HUDEP-2 (cell line): ENCODE measurements around the gene SLC38A7.
"Not testable (repeated sequence)": the region's sequence is repeated elsewhere in the genome, so short reads cannot be mapped to it uniquely, and the experiment has no call there.

Source experiments
- DNase-seq, 76 experiments: peaks; one replicate each; lab custom pipeline; 2025; ENCODE audit not compliant: unreplicated experiment in 76 of 76; lab: John Stamatoyannopoulos, UW

Gene SLC38A7, protein sequence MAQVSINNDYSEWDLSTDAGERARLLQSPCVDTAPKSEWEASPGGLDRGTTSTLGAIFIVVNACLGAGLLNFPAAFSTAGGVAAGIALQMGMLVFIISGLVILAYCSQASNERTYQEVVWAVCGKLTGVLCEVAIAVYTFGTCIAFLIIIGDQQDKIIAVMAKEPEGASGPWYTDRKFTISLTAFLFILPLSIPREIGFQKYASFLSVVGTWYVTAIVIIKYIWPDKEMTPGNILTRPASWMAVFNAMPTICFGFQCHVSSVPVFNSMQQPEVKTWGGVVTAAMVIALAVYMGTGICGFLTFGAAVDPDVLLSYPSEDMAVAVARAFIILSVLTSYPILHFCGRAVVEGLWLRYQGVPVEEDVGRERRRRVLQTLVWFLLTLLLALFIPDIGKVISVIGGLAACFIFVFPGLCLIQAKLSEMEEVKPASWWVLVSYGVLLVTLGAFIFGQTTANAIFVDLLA

DNA sequence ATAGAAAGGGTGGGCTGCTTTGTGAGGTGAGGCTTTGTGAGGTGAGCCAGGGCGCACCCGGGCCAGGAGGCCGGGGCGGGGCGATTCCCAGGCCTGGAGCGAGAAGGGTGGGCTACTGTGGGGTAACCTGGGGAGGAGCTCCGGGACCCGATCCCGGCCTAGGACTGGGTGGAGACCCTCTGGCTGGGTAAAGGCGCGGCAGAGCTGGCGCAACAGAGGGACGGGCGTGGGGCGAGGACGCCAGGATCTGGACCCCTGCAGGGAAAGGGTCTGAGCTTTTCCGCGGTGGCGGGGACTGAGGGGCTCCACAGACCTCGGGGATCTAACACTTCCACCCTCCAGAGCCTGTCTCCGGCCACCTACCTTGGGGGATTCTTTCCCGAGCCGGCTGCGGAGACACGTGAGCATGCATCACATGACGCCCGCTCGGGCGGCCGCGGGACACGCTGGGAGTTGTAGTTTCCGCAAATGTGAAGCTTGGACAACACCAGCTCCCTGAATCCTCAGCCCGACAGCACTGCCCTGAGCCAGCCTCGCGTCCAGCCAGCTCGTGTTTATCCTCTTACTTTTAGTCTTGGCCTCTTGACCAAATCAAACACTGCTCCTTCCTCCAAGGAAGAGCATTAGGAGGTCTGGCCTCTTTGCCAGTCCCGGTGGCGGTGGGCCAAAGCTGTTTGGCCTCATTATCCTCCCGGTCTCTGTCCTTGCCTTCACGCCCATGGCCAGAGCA, at the start of gene SLC38A7:
Gene SLC38A7 (minus strand): TSS at position 417 of the 730 bp plus-strand sequence. CDS start 4,644 bp downstream, outside the sequence.
- peak in 71 of 76 experiments; percentile 6 to 85 (median 57) for DNase-seq

DNA sequence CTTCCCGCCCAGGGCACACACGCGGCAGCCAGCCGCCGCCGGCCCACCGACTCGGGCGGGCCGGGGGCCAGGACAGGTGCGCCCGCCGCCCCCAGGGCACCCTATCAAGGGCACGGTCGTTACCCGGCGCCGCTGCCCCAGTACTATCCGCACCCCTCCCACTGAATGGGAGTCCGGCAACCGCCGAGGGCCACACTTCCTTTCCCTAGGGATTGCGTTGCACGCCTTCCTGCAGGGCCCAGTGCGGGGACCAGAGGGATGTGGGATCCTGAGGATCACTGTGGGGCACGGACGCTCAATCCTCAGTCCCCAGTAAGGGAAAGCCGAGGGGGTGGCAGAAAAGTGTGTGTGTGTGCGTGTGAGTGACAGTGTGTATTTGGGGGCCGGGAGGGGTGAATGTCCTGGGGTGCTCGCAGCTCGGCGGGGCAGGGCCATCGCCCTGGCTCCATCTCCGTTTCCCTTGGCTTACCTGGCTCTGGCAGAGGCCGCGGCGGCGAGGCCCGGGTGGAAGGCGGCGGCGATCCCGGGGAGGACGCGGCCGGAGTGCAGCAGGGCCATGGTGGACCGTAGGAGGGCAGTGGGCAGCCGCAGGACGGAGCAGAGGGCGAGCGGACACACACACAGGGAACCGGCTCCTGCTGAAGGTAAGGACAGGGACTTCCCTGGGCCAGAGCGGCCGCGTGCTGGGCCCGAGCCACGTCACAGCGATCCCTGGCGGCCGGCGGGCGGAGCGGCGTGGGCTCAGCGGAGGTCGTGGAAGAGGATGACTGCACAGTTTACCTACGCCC, 49.3 kb upstream of the SLC38A7 start, which contains the start of gene GOT2:
Gene GOT2 (minus strand): TSS at position 646 of the 788 bp plus-strand sequence. CDS start 88 bp downstream, at position 558.
- DNase-seq, result peak in 74 of 76 experiments; percentile 16 to 84 (median 71)

DNA sequence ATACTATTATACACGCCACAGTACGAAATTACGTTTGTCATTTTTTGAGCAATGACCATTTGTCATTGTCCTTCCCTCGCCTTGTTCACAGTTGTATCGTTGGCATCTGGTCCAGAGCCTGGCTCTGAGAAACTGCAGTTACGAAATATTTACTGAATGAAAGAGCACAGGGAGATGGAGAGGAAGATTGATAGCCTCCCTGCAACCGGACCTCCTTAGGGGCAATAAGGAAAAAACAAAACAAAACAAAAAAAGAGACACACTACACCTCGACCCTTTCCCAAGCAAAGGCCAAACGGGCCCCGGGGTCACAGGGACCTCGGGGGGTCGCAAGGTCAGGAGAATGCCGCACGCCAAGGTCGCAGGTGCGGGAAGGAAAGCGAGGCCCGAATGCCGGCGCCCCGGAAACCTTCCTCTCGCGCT, 48.7 kb upstream of the SLC38A7 start:
- peak in 1 of 76 experiments; percentile 31 for DNase-seq

DNA sequence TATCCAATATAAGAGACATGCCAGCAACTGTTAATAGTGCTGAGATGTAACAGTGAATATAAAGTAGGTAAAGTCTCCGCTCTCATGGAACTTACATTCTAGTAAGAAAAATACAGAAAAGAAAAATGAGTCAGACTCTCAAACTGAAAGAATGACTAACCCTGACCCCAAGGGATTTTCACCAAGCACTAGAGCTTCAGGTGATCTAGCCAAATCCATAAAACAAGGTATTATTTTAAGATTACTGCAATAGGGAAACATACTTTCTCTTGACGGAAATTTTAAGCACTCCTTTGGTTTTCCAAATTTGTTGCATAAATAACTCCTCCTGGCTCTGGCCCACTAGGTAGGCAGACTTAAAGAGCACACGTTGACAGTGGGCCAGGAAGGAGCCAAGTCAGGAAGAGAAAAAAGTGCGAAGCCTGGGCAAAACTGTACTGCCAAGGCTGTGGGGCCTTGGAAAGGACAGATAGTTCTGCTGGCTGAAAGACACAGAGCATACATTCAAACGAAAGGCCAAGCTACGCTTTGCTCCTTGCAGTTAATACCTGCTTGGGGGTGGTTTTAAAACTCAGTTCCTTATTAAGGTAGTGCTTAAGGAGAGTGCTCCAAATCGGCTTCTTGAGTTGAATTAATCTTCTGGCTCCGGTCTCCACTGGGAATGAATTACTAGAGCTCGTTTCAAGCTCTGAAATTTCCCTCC, 48.1 kb upstream of the SLC38A7 start:
- no peak for DNase-seq

DNA sequence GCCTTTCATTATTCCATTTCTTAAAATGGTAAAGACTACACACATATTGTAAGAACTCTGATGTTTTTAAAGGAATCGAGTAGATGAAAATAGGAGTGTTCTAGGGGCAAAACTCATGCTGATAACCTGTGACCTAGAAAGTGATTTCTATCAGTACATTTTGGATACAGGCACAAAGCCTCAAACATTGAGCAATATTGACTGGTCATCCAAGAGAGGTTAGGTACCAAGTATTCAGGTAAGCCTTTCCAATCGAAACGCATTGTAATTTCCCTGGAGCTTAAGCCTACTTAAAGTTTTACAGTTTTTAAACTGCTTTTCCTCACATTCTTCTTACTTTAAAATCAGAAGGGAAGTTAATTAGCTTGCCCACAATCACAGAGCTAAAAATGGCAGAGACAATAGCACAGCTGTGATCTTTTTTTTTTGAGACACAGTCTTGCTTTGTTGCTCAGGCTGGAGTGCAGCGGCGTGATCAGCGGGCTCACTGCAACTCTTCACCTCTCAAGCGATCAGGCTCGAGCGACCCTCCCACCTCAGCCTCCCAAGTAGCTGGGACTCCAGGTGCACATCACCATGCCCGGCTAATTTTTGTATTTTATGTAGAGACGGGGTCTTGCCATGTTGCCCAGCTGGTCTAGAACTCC, 46.3 kb upstream of the SLC38A7 start:
- DNase-seq, result no peak

DNA sequence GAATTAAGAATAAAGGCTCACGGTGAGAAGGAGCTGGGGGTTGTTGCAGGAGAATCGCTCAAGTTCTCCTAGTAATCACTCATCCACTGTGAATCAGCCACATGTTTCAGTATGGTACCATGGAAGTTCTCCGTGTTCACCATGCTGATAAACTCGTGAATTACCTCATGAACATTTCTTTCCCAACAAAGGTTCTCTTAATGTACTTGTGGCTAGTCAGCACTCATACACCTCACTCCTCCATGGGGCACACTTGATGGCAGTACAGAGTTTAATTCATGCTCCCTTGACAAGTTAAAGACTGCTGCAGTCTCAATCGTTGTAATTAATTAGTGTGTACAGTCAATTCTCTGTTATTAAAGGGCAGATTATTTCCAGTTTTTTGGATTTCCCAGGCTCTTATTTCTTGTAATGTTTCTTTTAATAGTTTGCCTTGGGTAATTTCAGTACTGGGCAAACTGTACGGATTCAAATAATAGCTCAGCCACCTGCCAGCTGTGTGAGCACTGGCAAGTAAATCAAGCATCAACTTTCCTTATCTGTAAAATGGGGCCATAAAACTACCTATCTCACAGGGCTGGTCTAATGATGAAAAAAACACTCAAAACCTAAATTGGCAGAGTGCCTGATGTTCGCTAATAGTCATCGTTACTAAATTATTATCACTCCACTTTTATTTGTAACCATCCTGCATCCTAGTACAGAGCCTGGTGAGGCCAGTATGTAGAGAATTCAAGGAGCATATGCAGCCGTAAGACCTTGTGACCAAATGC, 43.4 kb upstream of the SLC38A7 start:
- DNase-seq, result no peak

DNA sequence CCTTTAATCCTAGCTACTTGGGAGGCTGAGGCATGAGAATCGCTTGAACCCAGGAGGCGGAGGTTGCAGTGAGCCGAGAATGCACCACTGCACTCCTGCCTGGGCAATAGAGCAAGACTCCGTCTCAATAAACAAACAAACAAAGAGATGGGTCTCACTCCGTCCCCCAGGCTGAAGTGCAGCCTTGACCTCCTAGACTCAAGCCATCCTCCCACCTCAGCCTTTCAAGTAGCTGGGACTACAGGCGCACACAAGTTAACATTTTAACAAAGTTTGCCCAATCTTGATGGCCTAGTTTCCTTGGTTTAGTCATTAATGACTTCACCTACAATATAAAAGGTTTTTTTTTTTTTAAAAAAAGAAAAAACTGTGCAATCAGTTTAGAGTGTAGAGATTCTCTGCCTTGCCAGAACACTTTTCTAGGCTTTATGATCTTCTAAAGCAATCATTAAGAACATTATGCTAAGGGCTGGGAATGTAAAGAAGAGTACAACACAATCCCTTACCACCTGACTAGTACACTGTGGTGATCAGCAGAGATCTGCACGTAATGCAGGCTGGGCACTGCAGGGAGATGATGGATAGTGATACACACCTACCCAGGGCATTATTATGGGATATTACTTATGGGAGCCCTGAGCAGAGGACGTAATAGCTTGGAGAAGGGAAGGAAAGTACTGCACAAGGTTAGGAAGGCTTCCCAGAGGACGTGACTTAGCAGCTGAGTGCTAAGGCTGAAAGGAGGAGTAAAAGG, 42.6 kb upstream of the SLC38A7 start:
- DNase-seq, result no peak

DNA sequence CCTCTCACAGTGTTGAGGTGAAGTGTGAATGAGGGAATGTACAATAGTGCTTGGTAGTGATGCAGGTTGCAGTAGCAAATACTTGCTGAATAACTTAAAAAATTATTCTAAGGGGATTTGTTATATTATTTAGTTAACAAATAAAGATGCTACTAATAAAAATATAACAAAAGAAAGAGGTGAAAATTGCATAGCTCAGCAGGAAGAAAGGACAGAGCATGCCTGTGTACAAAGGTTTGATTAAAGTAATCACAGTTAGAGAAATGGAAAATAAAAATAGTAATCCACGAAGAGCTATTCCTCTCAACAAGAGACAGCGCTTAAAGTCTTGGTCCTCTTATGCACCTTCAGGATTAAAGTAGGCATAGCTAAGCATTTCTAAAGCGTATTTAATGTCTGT, 38.5 kb upstream of the SLC38A7 start:
- DNase-seq, result no peak

DNA sequence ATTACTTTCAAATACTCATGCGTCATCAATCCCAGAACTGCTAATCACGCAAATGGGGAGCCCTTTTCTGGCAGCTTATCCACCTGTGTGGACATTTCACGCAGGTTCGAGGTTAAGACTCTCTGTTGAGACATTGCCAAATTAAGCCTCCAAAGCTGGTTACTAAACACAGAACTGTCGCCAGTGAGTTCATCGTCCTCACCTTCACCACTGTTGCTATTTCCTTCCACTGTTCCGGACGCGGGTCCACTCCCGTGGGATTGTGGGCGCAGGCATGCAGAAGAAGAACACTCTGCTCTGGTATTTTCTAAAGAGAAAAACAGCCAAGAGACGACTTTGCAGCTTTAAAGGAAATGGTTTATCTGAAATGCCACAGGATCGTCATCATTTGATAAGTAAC, 33.4 kb upstream of the SLC38A7 start:
- no peak for DNase-seq

DNA sequence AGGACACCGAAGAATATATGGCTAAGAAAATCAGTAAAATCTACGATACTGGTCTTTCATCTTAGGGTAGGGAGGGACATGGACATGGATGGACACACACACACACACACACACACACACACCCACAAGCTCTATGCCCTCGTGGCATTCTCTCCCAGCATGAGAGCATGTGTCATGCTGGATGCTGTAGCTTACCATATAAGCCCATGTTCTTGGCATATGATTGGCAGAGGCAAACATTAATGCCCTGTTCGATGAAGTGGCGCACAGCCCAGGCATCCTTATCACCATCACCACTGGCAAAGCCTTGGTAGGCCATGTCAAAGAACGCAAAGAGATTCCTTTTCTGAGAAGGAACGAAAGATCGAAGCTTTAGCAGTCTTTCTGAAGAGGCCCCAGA, 31.9 kb upstream of the SLC38A7 start:
- DNase-seq, result no peak

DNA sequence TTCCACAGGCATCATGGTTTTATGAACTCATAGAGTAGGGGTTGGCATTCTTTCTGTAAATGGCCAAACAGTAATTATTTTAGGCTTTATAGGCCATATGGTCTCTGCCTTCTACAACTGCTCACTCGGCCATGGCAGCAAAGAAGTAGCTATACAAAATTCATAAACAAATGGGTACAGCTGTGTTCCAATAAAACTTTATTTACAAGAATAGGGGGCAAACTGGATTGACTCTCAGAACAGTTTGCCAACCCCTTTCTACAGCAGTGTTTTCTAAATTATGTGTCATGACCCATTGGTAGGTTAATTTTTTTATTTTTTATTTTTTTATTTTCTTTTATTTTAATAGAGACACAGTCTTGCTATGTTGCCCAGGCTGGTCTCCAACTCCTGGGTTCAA, 29.2 kb upstream of the SLC38A7 start:
- no peak for DNase-seq

DNA sequence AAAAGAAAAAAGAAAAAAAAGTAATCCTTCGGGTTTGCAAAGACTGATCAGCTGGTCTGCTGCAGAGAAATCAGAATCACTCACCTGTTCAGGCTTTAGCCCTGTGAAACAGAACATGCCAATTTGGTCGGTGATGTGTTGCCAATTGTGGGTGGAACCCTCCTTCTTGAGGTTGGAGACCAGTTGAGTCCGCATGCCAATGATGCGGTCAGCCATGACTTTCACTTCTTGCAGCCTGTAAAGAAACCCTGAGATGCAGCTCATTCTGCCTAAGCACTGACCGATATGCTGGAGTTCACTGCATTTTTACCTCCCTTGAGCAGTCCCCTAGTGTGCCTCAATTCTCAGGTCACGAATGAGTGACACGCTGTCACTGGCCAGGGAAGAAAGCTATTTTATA, 24.8 kb upstream of the SLC38A7 start:
- DNase-seq, result no peak

DNA sequence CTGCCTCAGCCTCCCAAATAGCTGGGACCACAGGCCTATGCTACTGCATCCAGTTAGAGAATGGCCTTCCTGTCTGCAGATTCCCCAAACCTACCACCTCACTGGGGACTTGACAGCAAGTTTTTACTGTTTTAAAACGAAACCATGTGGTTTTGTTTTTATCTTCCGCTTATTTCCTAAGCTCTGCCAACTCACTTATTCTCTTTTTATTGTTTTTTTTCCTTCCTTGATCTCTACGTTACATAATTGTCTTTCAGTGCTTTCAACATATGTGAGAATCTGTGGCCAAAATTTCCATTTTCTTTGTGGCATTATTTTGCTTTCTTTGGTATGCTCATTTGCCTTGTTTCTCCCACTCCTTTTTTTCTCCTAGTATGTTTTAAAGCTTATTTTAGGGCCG, 14.6 kb upstream of the SLC38A7 start:
- DNase-seq, result no peak

DNA sequence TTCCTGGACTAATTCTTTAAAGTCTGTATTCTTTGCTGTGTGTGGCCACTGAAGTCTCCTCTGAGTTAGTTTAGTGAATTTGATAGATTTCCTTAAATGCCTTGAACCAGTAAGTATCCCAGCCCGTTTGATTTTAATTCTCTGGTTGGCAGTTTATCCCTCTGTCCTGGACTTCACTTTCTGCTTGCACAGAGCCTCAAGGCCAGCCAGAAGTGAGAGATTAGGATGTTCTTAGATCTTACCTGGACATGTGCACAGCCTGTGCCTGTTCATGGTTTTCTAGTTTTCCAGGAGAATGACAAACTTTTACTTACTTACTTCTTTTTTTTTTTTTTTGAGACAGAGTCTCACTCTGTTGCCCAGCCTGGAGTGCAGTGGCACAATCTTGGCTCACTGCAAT, 10.8 kb upstream of the SLC38A7 start:
- DNase-seq, result no peak

DNA sequence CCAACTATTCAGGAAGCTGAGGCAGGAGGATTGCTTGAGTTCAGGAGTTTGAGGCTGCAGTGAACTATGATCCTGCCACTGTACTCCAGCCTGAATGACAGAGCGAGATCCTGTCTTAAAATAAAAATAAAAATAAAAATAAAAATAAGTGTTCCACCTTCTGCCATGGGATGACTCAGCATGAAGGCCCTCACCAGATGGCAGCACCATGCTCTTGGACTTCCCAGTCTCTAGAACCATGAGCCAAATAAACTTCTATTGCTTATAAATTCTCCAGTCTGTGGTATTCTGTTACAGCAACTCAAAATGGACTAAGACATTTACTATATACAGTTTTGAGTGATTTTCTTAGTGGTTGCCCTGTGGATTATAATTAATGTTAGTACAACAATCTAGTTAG, 7.9 kb upstream of the SLC38A7 start:
- no peak for DNase-seq

DNA sequence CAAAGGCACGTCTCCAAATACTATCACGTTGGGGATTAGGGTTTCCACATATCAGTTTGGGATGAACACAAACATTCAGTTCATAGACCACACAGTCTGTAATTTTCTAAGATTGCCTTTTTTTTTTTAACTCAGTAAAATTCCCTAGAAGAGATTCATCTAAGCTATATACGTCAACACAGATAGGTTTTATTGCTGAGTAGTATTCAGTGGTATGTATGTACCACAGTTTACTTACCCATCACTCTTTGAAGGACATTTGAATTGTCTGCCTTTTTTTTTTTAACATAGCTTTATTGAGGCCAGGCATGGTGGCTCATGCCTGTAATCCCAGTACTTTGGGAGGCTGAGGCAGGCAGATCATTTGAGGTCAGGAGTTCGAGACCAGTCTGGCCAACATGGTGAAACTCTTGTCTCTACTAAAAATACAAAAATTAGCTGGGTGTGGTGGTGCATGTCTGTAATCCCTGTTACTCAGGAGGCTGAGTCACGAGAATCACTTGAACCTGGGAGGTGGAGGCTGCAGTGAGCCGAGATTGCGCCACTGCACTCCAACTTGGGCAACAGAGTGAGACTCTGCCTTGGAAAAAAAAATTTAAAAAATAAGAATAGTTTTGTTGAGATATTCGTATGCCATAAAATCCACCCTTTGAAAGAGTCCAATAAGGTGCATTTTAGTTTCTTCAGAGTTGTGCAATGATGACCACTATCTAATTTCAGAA, 2.6 kb upstream of the SLC38A7 start:
- DNase-seq, result not testable (repeated sequence)

DNA sequence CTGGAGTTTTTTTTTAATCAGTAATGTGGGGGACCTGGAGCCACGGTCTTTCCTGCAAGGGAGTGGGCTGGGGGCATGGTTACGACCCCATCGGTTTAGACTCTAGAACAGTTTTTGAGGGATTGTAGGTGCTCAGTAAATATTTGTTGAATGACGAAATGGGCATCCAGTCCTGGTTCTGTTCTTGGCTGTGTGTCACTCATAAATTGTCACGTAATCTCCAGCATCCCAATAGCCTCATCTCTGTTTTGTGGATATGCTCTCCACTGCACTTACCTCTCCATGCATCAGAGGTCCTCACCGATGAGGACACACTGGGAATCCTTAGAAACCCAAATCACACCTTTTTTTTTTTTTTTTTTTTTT, 497 bp upstream of the SLC38A7 start:
- no peak for DNase-seq

DNA sequence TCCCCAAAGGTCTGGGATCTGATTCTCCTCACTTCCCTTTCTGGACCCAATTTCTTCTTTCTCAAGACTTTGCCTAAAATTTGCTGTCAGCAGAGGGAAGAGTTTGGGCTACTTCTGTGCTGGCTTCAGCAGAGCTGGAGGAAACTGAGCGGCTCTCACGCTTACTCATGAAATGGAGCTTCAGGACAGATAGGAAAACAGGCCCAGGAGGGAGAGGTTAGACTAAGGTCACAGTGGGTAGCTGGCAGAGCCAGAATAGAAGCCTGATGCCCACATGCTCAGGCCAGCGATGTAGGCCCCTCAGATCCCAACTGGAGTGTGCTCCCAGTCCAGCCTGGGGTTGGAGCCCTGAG, 593 bp downstream of the SLC38A7 start:
- peak in 2 of 76 experiments; percentile 1 to 4 for DNase-seq
